Measurements from ENCODE around the gene RETN.

RETN gene

DNA sequence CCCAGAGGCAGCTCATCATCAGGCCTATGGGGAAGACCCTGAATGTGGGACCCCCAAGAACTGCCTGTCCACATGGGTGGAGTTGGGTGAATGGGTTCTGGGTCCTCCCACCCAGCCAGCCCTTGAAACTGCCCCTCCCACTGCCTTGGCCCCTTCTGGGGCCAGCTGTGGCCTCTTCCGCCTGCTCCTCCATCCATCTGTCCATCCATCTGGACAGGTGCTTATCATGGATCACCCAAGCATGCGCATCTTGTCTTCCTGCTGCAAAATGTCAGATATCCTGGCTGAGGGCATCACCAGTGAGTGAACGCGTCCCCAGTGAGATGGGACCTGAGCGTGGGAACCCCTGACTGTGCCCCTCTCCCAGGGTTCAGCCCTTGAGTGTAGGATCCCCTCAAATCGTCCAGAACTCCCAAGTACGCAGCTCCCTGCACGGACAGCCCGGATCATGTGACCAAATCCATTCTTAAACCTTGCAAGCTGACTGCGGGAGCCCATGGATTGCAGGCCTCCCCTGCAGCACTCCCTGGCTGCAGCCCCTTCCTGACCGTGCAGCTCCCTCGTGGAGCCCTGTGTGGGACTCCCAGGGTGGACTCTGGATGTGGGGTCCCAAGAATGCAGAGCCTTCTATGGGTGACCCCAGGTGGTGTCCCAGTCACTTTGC is 29.9 kb upstream of the RETN start:
- no peak for DNase-seq

DNA sequence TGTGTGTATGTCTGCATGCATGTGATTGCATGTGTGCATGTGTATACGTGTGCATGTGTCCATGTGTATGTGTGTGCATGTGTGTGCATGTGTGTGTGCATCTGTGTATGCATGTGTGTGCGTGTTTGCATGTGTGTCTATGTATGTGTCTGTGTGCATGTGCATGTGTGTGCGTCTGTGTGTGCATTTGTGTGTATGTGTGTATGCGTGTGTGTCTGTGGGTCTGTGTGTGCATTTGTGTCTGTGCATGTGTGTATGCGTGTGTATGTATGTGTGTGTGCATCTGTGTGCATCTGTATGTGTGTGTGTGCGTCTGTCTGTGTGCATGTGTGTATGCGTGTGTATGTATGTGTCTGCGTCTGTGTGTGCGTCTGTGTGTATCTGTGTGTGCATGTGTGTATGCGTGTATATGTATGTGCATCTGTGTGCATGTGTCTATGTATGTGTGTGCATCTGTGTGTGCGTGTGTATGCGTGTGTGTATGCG is 28.9 kb upstream of the RETN start:
- DNase-seq = no peak

- DNase-seq = no peak
Measured at GRCh38 chr19:7640803-7641202, 28.0 kb upstream of the RETN start.

DNA sequence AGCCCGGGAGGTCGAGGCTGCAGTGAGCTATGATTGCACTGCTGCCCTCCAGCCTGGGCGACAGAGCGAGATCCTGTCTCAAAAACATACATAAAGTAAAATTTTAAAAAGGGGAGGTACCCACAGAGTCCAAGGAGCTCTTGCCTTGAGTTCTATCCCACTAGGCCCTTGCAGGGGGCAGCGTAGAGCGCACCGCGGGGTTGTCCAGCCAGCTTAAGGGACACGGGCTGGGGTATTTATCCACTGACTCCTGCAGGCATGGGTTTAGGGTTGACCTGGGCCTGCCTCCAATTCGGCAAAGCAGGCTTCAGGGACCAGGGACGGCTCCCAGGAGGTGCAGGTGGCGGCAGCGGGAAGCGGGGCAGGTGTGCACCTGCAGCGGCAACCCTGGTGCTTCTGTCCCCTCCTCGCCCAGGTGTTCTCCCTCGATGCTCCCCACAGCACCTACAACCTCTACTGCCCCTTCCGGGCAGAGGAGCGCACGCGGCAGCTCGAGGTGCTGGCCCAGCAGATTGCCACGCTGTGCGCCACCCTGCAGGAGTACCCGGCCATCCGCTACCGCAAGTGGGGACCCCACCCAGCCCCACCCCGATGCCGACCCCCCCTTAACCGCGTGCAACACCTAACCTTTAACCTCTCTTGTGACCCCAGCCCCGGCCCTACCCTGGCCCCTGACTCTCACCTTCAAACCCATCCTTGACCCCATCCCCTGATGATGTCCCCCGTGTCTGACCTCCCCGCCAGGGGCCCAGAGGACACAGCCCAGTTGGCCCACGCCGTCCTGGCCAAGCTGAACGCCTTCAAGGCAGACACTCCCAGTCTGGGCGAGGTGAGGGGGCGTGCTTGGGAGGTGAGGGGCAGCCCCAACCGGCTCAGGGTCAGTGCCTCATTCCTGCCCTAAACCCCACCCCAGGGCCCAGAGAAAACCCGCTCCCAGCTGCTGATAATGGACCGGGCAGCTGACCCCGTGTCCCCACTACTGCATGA is 27.3 kb upstream of the RETN start:
- DNase-seq = no peak

DNA sequence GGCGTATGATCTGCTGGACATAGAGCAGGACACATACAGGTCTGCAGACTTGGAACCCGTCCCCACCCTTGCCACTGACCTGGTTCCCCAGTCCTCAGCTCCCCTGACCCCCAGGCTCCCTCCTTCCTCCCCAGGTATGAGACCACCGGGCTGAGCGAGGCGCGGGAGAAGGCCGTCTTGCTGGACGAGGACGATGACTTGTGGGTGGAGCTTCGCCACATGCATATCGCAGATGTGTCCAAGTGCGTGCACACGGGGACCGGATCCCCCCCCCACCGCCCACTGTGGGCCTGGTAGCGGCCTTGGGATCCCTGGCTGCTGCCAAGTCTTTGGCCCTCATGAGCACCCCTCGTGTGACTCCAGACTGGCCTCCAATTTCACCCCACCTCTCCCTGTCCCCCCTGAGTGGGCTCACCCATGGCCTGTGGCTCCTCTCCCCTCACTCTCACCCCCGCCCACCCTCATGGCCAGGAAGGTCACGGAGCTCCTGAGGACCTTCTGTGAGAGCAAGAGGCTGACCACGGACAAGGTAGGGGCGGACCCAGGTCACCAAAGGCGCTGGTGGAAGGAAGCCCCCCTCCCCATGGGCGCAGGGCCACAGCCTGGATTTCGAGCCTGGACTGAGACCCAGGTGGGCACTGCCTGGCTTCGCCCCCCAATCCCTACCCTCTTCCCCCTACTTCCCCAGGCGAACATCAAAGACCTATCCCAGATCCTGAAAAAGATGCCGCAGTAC is 26.4 kb upstream of the RETN start:
- DNase-seq = no peak

GRCh38 chr19:7643031-7643415 is 25.8 kb upstream of the RETN start:
- DNase-seq = no peak

DNA sequence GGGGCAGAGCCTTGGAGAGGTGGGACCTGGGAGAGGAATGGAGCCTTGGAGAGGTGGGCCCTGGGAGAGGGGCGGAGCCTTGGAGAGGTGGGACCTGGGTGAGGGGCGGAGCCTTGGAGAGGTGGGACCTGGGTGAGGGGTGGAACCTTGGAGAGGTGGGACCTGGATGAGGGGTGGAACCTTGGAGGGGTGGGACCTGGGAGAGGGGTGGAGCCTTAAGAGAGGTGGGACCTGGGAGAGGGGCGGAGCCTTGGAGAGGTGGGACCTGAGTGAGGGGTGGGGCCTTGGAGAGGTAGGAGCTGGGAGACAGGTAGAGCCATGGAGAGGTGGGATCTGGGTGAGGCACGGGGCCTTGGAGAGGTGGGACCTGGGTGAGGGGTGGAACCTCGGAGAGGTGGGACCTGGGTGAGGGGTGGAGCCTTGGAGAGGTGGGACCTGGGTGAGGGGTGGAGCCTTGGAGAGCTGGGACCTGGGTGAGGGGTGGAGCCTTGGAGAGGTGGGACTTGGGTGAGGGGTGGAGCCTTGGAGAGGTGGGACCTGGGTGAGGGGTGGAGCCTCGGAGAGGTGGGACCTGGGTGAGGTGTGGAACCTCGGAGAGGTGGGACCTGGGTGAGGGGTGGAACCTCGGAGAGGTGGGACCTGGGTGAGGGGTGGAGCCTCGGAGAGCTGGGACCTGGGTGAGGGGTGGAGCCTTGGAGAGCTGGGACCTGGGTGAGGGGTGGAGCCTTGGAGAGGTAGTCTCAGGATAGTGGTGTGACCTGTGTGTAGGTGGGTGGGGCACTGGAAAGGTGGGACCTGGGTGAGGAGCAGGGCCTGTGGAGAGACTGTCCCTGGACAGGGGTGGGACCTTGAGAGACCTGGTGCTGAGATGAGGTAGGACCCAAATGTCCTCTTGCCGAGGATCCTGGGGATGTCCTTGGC is 25.0 kb upstream of the RETN start:
- DNase-seq = peak; percentile 34 to 36

DNA sequence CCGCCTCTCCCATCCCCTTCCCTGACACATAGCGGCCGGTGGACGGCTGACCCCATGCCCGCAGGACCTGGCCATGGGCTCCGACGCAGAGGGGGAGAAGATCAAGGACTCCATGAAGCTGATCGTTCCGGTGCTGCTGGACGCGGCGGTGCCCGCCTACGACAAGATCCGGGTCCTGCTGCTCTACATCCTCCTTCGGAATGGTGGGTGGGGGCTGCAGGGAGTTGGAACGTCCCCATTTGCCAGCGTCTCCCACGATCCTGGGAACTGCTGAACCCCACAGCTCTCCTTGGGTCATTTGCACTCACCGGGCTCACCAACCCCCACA is 24.3 kb upstream of the RETN start:
- no peak for DNase-seq

DNA sequence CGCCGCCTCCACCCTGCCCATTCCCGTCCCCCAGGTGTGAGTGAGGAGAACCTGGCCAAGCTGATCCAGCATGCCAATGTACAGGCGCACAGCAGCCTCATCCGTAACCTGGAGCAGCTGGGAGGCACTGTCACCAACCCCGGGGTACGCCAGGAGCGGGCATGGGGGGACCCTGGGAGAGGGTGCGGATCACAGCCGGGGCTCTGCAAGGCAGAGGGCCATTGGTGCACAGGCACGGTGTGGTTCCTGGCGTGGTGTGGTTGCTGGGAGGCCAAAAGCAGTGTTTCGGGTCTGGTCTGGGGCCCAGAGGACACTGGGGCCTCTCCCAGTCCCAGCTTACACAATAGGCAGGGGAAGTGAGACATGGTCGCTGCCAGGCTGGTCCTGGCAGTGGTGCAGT is 23.7 kb upstream of the RETN start:
- DNase-seq = peak in 1 of 2 donors; percentile 37

- DNase-seq = no peak
Measured at GRCh38 chr19:7645656-7646425, 23.0 kb upstream of the RETN start.

DNA sequence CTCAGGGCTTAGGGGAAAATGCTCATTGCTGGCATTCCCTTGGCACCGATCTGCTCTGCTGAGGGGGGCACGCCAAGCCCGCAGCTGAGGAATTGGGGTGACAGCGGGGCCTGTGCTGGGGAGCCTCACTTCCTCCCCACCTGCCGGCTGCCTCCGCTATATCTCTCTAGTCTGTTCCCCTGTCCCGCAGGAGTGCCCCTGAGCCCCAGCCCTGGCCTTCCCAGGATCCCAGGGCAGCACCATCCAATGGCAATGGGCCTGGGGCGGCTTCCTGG is 22.5 kb upstream of the RETN start:
- no peak for DNase-seq

- no peak for DNase-seq
Measured at GRCh38 chr19:7647156-7647555, 21.7 kb upstream of the RETN start.

- DNase-seq = no peak
Measured at GRCh38 chr19:7648265-7649014, 20.4 kb upstream of the RETN start.

- DNase-seq = no peak
Measured at GRCh38 chr19:7650148-7650547, 18.7 kb upstream of the RETN start.

DNA sequence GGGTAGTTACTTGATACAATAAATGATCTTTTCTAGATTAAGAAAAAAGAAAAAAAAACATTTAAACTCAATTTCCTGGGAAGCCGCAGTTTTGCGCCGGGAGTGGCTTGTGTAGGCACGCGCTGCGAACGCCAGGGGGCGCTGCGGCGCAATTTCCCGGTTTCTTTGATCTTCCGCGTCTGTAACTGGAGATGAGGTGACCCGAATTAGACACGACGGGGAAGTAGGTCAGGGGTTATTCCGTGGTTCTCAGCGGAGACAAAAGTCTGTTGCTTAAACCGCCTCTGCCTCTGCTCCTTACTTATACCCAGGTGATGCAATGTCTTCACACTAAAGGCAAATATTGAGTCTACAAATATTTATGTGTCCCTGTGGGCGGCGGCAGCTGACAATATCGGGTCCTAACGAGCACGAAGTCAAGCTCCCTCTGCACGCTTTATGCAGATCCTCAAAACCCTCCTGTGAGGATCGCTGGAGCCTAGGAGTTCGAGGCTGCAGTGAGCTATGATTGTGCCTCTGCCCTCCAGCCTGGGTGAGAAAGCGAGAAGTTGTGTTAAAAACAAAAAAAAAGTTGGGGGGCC is 16.7 kb upstream of the RETN start:
- DNase-seq = peak; percentile 86 to 88

DNA sequence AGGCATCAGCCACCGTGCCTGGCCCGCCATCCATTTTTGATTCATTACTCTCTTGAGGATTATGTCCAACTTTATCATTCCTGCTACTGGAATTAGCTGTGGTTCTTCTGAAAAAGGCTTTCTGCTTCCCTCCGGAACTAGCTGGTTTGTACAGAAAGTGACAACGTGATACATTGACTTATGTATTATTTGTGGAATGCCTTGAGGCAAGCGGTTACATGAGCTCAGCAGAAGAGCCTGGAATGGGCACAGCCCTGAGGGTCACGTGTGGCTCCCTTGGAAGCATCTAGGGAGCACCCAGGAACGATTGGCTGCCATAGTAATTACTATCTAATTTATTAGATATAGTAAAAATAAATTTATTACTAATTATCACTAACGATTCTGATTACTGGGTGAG is 14.4 kb upstream of the RETN start:
- DNase-seq = no peak

- peak in 1 of 2 donors; percentile 49 for DNase-seq
Measured at GRCh38 chr19:7655581-7655980, 13.3 kb upstream of the RETN start.

- peak in 1 of 2 donors; percentile 79 for DNase-seq
Measured at GRCh38 chr19:7657131-7657751, 11.6 kb upstream of the RETN start.

GRCh38 chr19:7658219-7658686 is 10.6 kb upstream of the RETN start:
- peak; percentile 65 to 72 for DNase-seq

Measured in CD4-positive, alpha-beta T cell treated with Interleukin-1 beta for 1 hour (primary cell).